ENCODE measurements around the gene CHCHD6. TPM values are rescaled to one million over a fixed set of nuclear protein-coding genes. Genes with fewer than 3 reads are reported as not detected.

Gene CHCHD6
- total RNA-seq, 2 donors from 2014 or later, result 8.4 to 10.9 TPM

DNA sequence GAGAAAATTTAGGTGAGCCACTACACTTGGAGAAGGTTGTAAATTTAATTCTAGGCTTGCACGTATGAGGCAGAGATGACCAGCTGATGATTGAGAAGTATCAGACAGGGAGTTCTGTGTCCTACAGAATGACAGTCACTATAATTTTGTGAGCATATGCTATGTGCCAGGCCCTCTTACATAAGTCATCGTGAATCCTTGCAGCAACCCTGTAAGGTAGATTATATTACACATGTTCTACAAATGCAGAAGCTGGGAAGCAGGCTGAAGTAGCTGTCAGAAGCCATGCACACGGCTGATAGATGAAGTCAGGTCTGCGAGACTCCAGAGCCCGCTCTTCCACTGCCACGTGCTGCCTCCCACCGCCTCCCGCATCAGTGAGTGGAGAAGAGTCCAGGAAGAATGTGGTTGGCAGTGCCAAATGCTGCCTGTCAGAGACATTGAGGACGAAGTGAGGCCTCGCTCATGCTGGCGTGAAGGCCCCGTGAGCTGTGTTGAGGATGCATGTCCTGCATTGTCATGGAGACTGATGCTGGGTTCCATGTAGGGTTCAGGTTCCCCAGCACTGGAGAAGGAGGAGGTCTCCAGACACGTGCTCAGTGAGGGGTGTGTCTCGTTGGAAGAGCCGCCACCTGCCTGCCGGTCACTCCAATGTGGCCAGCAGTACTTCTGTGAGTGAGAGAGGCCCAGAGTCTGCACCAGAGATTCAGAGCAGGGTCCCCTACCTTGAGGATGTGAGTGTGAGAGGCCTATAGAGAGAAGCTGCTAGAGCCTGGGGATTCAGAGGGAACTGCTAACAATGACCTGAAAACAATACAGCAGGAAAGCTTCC, 155.6 kb downstream of the CHCHD6 start:
- no peaks in the 10 kb centered on the region for H3K9me3 ChIP-seq

DNA sequence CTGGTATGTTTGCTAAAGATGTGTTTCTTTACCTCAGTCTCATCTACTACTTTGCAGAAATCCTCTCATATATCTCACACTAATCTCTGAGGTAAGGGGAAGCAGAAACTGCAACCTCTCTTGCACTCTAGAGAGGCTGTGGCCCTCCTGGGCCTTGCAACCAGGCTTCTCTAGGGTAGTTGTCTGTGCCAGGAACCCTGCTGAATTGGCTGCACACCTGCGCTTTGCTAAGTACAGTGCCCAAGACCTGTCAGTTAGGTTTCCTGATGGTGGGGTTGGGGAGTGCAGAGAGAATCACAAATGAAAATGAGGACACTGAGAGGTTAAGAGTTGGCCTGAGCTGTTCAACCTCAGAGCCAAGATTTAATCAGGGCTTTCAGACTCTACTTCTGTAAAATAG, 161.7 kb downstream of the CHCHD6 start:
- Histone ChIP-seq H3K4me3 (no peak overlapping the region), H3K27ac (no peak overlapping the region), H3K4me1 (no peaks in the 10 kb centered on the region), H3K36me3 (no peaks in the 10 kb centered on the region), H3K9me3 (no peaks in the 10 kb centered on the region), H3K27me3 (no peaks in the 10 kb centered on the region)
- TF ChIP-seq, protein P1, sequence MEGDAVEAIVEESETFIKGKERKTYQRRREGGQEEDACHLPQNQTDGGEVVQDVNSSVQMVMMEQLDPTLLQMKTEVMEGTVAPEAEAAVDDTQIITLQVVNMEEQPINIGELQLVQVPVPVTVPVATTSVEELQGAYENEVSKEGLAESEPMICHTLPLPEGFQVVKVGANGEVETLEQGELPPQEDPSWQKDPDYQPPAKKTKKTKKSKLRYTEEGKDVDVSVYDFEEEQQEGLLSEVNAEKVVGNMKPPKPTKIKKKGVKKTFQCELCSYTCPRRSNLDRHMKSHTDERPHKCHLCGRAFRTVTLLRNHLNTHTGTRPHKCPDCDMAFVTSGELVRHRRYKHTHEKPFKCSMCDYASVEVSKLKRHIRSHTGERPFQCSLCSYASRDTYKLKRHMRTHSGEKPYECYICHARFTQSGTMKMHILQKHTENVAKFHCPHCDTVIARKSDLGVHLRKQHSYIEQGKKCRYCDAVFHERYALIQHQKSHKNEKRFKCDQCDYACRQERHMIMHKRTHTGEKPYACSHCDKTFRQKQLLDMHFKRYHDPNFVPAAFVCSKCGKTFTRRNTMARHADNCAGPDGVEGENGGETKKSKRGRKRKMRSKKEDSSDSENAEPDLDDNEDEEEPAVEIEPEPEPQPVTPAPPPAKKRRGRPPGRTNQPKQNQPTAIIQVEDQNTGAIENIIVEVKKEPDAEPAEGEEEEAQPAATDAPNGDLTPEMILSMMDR (IDR thresholded peaks at IDR 0.05), result no peak
- DNase-seq (ENCODE audit: low spot score), result no peak

More for the DNA sequence above, 155.6 kb downstream of the CHCHD6 start:
- Histone ChIP-seq H3K36me3 (no peaks in the 10 kb centered on the region), H3K27ac (no peak overlapping the region), H3K27me3 (no peaks in the 10 kb centered on the region), H3K4me1 (no peaks in the 10 kb centered on the region), H3K4me3 (no peak overlapping the region)
- no peak for DNase-seq (ENCODE audit: low spot score)
- TF ChIP-seq, protein P1 (IDR thresholded peaks at IDR 0.05), result no peak

DNA sequence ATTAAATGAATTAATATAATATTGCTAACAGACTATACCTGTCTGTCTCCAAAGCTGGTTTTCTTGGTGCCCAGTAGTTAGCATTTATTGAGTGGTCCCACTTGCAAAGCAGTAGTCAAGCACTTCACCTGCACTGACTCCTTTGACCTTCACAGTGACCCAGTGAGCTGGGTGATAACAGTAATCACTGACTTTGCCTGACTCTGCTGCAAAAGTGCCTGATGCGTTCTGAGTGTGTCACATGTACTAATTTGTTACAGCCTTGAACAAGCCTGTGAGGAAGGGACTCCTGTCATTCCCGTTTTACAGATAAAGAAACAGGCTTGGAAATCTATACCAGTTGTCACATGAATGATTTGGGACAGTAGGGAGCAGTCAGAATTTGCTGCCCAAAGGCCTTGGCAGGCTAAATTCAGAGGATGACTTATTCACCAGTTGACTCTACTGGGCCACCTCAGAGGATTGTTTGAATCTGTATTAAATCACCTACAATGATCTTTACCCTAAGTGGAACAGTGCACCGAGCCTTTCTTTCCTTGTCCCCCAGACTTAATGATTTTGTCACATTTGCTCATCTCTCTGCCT, 162.2 kb downstream of the CHCHD6 start:
- DNase-seq (ENCODE audit: low spot score), result no peak
- Histone ChIP-seq H3K36me3 (no peaks in the 10 kb centered on the region), H3K4me1 (no peaks in the 10 kb centered on the region), H3K9me3 (no peaks in the 10 kb centered on the region), H3K4me3 (no peak overlapping the region), H3K27me3 (no peaks in the 10 kb centered on the region), H3K27ac (no peak overlapping the region)
- TF ChIP-seq, protein P1 (IDR thresholded peaks at IDR 0.05), result no peak

DNA sequence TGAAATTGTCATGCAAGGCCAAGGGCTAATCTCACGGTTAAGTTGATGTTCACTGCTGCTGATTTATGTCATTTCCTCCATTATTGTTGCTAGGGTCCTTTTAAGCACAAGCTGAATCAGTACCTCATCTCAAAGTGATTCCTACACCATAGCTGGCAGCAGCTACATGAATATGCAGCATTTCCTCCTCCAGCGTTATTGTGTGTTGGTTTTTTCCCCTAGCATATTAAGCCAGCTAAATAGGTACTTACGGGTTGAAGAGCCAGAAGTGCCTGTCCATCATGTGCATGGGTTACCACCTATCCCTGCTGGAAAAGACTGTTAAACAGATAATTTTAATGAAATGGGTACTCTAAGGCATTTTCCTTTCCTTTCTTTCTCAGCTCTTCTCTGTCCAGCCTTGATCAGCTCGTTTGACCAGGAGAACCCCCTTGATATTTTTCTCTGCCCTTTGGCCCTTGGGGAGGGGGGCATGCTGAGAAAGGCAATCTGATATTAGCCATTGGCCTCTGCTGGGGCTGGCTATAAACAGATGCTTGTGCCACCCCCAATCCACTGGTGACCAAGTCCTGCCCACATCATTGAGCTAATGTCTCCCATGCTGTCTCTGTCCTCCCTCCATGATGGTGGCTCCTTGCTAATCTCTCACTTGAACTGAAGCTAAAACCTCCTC, 163.3 kb downstream of the CHCHD6 start:
- Histone ChIP-seq H3K4me1 (no peaks in the 10 kb centered on the region), H3K36me3 (no peaks in the 10 kb centered on the region), H3K9me3 (no peaks in the 10 kb centered on the region), H3K4me3 (no peak overlapping the region), H3K27ac (no peak overlapping the region), H3K27me3 (no peaks in the 10 kb centered on the region)
- TF ChIP-seq, protein P1 (IDR thresholded peaks at IDR 0.05), result no peak
- no peak for DNase-seq (ENCODE audit: low spot score)

DNA sequence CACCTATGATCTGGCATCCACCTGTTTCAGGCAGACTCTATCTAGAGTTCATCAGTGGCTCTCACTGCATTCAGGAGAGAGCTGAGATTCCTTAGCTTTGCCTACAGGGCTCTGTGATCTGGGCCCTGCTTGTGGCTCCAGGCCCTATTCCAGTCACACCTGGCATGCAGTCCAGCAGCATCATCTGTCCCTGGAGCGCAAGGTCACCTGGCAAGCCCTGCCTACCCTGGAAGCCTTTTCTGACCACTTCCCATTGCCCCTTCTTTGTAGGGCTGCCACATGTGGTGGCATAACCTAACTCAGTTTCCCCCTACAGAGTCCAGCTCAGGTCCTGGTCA, 163.8 kb downstream of the CHCHD6 start:
- no peaks in the 10 kb centered on the region for H3K36me3 ChIP-seq
- H3K9me3 ChIP-seq, result no peaks in the 10 kb centered on the region
- H3K27ac ChIP-seq, result no peak overlapping the region
- DNase-seq (ENCODE audit: low spot score), result no peak
- no peaks in the 10 kb centered on the region for H3K4me1 ChIP-seq
- H3K27me3 ChIP-seq, result no peaks in the 10 kb centered on the region
- TF ChIP-seq, protein P1 (IDR thresholded peaks at IDR 0.05), result no peak
- H3K4me3 ChIP-seq, result no peak overlapping the region

Measured in right atrium auricular region (tissue), 2 donors.